Astrocyte of the hippocampus (primary cell): ENCODE data around the gene SLC6A18.
A peak's percentile ranks its signal among the peaks of the same experiment; 100 is the strongest.

Experiments used
- DNase-seq: peaks from one replicate; pipeline ENCODE4 v3.0.0; 2011; ENCODE audit warnings: low read depth, low spot score

The SLC6A18 gene

DNA sequence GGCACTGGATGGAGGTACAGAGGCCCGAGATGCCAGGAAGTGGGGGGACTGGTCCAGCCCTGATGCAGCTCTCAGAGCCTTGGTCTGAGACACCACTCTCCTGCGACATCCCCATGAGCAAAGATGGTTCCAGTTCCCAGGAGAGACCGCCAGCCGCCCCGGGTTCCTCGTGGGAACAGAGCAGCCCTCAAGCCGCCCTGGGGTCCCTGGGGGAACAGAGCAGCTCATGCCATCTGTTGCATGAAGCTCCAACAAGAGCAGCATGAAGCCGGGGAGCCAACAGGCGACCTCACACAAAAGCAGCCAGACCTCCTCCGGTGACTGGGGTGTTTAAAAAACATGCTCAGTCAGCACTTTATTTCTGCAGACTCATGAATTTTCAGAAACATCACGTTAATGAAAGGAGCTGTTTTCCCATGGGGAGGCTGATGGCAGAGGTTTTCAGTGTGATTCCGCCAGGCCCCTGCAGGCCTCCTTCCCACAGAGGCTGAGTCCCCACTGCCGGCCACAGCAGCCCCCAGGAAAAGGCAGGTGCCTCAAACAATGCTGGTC, 6.2 kb downstream of the SLC6A18 start:
- DNase-seq = no peak

DNA sequence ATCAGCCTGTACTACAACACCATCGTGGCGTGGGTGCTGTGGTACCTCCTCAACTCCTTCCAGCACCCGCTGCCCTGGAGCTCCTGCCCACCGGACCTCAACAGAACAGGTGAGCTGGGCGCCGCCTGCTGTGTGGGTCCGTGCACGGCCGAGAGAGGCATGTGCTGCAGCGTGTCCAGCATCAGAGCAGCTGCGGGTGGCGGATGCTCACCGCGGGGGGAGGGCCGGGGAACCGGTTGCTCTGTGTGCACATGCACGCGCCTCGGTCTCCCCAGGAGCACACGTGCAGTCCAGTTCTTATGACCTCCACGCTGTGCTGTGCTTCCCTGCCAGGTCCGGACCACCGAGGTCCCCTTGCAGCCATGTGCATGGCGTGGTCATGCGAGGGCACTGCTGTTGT, 7.6 kb downstream of the SLC6A18 start:
- DNase-seq = no peak

DNA sequence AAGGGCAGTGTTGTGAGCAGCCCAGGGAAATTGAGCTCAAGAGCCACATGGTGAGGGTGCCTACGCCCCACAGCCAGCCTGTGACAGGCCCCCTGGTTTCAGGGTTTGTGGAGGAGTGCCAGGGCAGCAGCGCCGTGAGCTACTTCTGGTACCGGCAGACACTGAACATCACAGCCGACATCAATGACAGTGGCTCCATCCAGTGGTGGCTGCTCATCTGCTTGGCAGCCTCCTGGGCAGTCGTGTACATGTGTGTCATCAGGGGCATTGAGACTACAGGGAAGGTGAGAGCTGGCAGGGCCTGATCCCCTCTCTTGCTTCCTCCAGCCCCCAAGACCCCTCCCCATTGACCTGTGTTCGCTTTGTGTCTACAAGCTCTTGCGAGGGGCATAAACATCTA, 10.2 kb downstream of the SLC6A18 start:
- no peak for DNase-seq

DNA sequence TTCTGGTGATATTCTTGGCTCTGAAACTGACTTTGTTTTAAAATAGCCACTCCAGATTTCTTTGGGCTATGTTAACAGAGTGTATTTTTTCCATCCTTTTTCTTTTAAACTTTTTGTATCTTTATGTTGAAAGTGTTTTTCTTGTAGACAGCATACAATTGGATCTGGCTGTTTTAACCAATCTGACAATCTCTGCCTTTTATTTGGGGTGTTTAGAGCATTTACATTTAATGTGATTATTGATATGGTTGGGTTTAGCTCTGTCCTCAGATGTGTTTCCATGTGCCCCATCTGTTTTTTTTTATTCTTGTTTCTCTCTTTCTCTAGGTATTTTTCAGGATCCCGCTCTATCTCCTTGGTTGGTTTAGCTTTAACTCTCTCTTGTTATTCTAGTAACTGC, 10.7 kb downstream of the SLC6A18 start:
- no peak for DNase-seq

DNA sequence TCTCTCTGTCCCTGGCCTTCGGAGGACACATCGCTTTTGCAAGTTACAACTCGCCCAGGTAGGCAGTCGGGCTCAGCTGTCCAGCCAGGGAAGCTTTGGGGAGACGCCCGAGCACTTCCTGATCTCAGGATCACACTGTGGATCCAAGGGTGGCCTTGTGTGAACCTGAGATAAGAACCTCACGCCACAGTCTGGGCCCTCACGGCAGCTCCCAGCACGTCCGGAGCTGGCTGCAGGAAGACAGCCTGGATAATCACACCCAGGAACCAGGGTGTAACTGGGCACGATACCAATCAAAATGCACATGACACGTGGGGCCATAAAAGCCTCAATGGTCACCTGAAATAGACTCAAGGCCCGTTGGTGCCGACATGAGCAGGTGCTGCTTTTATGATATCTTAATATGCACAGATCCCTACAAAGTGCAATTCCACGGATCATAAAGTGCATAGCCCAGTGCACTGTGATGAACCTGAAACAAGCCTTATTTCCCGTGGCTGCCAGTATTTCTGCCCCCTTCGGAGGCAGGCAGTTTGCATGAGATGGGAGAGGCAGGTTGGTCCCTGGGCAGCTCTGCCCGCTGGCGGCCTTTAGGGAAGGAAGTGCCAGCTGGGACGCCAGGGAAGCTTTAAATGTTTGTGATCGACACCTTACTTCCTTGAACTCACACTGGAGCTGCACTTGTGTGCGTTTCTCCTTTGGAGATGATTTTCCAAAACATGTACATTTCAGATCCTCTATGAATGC, 14.5 kb downstream of the SLC6A18 start:
- no peak for DNase-seq

DNA sequence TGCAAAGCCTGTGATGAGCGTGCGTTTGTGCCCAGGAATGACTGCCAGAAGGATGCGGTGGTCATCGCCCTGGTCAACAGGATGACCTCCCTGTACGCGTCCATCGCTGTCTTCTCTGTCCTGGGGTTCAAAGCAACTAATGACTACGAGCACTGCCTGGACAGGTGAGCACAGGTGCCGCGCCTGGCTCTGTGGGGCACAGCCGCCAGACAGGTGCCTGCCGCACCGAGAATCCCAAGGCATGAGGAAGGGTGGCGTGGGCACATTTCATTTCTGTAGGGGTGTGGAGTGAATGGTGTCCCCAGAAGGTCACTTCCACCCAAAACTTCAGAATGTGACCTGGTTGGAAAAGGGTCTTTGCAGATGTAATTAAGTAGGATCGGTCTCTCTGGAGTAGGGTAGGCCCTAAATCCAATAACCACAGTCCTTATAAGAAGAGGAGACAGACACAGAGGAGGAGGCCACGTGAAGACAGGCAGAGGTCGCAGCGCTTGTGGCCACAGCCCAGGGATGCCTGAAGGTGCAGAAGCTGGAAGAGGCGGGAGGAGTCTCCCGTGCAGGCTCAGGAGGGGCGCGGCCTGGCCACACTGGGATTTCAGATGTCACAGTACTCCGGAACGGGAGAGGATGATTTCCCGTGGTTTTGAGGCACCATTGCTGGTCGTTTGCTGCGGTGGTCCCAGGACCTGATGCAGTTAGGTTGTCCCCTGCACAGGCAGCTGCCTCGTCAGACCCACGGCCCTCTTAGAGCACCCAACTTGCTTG, 15.5 kb downstream of the SLC6A18 start:
- DNase-seq = no peak

DNA sequence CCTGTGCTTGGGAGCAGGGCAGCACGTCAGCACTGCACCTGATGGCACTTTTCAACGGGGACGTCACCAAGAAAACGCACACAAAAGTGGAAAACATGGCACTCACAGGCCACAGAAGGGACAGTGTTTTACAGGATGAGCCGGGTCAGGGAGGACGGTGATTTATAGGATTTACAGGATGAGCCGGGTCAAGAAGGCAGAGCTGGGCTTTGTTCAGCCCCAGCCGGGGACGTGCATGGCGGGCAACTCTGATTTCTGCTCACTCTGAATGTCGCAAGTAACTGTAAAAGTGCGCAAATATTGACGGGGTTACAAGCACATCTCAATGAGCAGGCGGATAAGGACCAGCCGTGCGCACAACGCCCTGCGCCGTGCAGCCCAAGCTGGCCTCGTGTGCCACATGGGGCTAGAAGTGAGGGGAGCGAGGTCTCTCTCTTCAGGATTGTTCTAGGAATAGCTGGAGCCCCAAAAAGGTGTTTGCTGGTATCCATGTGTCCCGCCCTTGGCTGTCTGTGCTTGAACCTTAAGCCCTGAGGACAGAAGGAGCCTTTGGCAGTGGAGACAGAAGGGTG, 16.4 kb downstream of the SLC6A18 start:
- DNase-seq = no peak

DNA sequence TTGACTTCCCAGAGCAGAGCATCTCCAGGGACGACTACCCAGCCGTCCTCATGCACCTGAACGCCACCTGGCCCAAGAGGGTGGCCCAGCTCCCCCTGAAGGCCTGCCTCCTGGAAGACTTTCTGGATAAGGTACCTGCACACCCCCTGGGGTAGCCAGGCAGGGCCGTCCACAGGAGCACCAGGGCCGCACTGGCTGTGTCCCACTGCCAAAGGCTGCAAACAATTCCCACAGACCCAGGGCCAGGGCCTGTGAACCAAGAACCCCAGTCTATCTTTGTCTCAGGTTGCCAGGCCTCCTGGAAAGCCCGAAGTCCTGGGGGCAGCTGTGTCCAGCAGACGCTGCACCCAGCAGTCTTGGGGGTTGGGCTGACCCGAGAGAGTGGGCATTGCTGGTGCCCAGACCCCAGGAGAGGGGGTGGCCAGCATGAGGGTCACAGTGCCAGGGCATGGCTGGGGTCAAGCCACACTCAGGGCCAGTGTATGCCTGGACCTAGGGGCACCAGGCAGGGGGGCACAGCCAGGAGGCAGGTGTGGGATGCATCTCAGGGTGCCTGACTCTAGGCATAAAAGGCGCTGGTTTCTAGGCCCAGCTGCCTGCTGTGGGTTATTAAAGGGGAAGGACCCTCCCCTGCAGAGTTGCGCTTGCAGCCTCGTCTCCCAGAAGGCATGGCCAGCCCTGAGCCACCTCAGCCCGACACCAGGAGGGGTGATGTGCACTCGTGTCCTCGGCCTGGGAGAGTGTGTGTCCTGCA, 17.7 kb downstream of the SLC6A18 start:
- DNase-seq = no peak

DNA sequence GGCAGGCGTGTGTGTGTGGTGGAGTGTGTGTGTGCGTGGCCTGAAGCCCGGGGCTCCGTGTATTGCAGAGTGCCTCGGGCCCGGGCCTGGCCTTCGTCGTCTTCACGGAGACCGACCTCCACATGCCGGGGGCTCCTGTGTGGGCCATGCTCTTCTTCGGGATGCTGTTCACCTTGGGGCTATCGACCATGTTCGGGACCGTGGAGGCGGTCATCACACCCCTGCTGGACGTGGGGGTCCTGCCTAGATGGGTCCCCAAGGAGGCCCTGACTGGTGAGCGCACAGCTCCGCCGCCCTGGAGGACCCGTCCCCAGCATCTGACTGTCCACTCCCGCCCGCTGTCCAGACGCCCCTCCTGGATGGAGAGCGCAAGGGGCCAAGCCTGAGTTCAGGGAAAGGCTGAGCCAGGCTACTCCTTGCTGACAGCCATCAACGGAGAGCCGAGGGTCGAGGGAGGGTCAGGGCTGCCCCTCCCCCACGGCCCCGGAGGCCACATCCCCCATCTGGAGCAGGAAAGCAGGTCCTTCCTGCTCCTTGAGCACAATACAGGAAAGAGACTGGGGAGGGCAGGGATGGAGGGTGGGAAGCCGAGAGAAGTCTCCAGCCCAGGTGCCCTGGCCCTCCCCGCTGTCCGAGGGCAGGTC, 18.4 kb downstream of the SLC6A18 start:
- DNase-seq = no peak

DNA sequence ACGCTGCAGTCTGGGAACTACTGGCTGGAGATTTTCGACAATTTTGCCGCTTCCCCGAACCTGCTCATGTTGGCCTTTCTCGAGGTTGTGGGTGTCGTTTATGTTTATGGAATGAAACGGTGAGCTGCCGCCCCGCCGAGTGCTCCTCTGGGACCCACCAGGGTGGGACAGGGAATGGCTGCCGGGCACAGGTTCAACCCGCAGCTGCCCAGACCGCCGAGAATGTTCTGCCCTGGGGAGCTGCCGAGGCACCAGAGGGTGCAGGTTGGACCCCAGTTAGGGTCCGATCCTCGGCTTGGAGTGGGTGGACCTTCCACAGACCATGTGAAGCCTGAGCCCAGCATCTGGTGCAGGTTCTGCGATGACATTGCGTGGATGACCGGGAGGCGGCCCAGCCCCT, 19.1 kb downstream of the SLC6A18 start:
- no peak for DNase-seq

DNA sequence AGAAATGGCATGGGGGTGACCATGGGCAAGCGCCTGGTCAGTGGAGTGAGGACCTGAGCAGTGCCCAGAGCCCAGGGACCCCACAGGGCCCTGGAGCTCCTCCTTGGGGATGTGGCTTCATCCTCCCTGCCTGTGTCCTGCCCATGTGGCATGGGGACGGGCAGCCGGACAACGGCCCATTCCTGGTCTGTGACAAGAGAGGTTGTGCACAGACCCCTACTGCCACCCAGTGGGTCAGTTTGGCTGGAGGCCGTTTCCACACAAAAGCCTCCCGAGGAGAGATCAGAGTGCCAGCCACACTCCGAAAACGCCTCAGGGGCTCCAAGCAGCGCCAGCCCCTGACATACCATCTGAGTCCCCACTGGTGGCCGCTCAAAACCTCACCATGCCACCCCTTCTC, 19.8 kb downstream of the SLC6A18 start:
- no peak for DNase-seq

DNA sequence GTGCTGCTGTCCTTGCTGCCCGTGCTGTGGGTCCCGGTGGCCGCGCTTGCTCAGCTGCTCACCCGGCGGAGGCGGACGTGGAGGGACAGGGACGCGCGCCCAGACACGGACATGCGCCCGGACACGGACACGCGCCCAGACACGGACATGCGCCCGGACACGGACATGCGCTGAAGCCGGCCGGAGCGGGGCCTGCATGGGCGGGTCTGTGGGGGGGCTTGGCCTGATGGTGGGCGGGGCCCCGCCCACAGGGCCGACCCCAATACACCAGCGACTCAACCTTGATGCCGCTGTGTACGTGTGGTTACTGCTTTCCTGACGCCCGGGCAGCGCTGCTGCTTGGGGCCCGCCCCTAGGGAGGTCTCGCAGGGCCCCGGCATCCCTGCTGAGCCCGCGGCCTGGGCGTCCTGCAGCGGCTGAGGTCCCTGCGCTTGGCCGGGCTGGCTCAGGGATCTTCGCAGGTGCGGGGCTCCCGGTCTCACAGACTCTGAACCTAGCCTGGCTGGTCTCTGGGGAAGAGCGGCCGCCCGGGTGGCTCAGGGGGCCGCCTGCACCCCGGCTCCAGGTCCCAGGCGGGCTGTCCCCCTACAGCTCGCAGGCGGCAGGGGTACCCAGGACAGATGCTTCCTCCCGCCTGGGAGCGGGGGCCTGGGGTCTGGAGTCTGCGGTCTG, 20.9 kb downstream of the SLC6A18 start:
- DNase-seq = no peak

DNA sequence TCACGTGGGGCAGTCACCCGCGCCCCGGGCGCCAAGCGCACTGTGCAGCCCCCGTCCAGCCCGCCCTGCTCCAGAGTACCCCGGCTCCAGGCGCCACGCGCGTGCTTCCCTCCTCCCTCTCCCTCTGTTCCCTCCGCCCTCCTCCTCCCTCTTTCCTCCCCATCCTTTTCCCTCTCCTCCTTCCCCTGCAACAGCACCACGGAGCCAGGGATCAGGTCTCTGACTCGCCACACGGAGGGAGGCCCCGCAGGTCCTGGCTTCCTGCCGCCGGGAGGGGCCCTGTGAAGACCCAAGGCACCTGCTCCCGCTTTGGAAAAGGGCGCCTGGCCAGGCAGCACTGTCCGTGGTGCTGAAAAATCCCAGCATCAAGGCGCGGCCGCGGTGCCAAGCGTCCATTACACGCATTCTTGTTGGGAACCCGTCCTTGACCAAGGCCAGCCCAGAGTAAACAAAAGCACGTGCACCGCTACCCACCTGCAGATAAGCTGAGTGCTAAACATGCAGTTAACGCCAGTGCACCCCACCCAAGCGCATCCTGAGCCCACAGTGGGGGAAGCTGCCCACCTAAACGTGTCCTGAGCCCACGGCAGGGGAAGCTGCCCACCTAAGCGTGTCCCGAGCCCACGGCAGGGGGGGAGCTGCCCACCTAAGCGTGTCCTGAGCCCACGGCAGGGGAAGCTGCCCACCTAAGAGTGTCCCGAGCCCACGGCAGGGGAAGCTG, 21.7 kb downstream of the SLC6A18 start:
- DNase-seq = peak; percentile 70

DNA sequence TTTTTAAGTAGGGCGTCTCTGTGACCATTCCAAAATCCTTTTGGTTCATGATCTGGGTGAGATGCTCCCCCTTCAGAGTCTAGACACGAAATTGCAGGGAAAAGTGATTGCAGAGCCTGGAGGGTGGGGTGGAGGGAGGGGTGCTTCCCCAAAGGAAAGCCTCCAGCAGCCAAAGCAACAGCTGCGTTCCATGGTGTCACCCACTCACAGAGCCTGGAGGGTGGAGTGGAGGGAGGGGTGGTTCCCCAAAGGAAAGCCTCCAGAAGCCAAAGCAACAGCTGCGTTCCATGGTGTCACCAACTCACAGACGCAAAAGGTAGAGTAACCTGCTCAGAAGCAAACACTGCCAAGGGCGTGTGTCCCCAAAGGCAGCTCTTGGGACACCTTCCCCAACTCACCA, 22.6 kb downstream of the SLC6A18 start:
- no peak for DNase-seq

DNA sequence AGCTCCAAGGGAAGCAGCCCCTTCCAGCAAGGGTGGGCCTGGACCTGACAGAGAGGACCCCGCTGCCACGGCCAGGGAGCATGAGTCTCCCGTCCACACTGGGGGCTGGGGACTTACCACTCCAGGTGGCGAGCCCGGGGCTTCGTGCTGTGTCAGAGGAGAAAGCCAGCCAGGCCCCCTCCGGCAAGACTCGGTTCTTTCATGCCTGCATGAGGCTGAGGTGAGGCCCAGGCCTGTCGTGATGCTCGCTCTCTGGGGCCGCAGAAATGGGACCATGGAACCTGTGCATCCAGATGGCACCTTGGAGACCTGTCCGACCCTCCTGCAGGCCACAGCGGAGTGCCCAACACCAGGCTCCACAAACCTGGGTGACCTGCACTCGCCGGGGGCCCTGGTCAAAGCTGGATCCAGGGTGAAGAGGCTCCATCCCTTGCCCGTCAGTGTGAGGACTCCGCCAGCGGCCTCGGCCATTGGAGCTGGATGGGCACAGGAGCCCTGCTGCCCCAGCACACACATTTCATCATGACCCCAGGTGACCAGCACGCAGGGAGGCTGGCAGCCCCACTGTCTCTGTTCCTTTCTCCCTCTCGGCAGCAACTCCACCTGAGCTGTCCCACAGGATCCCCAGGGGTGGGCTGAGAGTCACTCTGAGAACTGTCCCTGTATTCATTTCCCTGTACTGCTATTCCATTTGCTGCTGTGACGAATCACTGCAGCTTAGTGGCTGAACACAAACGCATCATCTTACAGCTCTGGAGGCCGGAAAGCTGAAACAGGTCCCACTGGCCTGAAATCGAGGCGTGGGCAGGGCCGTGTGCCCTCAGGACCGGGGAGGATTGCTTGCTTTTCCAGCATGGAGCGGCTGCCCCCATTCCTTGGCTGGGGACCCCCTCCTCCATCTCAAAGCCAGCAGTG, 24.4 kb downstream of the SLC6A18 start:
- DNase-seq = no peak

DNA sequence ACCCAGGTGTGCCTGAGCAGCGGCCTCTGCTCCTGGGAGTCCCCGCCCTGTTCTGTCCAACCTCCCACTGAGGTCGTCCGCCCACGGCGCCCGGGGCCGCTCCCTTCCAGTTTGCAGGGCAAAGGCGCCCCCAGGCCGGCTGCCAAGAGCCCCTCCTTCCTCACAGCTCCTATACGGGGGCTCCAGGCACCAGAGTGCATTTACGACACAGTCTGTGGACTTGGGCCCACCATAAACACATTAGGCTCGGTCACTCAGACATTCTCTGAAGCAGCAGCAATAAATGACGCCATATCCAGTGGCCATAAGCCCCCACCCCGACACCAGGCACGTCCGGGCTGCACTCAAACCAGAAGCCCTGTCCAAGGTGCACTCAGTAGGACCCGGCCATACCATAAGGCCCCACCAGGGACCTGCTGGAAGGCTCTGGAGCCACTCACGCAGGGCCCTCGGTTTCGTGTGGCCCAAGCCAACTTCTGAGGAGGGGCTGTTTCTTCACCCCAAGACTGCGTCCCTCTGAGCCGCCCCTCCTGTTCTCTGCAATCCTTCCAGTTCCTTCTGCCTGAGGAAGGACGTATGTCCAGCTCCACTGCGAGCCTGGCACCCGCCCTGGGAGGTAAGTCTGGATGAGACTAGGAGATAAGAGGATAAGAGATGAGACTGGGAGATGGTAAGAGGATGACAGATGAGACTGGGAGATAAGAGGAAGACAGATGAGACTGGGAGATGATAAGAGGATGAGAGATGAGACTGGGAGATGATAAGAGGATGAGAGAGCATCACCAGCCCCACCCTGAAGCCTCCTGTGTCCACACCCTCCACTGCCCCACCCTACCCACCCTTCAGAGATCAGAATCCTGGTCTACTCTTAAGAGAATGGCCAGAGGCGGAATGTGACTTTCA, 26.7 kb downstream of the SLC6A18 start:
- DNase-seq = no peak

DNA sequence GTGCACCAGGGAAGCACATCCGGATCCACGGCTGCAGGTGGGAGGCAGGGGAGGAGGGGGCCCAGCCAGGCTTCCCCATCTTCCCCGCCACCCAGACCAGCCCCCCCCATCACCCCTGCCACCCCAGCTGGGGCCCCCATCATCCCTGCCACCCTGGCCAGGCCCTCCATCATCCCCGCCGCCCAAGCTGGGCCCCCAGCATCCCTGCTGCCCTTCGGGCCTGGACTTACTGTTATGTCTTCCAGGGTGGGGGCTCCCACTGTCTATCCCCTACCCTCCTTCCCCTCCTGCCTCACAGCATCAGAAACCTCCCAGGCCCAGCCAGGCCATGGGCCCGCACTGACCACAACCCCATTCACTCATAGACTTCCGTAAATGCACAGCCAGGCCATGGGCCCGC, 27.5 kb downstream of the SLC6A18 start:
- no peak for DNase-seq

DNA sequence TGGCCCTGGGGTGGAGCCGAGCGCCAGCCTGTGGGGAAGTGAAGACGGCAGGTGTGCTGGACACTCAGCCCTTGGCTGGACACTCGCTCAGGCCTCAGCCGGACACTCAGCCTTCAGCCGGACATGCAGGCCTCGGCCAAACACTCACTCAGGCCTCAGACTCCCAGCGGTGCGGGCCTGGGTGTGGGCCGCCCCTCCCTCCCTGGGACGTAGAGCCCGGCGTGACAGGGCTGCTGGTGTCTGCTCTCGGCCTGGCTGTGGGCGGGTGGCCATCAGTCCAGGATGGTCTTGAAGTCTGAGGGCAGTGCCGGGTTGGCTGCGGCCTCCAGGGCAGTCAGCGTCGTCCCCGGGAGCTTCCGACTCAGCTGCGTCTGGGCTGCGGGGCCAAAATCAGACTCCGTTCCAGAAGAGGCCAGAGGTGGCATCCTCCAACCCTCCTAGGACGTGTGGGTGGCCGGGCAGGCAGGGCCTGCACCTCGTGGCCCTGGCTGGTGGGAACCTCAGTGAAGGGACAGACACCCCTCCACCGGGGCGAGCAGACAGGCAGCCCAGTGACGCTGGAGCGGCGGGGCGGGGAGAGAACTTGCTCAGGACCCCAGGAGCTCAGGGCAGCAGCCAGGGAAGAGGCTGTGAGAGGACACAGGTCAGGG, 28.4 kb downstream of the SLC6A18 start:
- DNase-seq = no peak
